HPDE6-E6E7 (cell line): Measurements from ENCODE around the gene DIPK1B.

Experiments used
- DNase-seq: peaks from one replicate; pipeline ENCODE4 v3.0.0; 2011; ENCODE audit warnings: missing footprints; ENCODE audit errors: extremely low spot score

Gene DIPK1B

DNA sequence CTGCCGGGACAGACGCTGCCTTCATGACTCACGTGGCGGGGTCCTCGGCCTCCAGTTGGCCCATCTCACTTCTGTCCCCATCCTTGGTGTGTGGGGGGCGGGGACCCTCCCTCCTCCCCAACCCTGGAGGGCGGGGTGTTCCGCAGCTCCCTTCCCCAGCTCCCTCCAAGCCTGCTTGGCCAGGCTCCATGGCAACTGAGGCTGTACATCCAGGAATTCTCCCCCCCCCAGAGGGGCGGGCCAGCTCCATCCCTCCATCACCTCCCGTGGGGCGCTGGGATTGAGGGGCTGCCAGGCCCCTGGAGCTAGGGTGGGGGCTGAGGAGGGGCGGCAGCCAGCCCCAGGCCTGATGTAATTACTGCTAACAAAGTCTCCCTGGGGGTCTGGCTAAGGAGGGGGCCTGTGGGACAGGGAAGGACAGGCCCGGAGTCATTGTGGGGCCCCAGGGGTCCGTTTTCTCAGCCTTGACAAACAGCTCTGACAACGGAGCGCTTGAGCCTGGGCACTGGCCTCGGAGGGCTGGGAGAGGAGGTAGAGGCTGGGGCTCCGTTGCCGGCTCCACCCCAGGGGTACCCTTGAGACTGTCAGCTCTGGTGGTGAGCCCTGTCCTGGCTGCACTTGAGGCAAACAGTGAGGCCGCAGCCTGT is 8.0 kb downstream of the DIPK1B start:
- DNase-seq, result no peak

DNA sequence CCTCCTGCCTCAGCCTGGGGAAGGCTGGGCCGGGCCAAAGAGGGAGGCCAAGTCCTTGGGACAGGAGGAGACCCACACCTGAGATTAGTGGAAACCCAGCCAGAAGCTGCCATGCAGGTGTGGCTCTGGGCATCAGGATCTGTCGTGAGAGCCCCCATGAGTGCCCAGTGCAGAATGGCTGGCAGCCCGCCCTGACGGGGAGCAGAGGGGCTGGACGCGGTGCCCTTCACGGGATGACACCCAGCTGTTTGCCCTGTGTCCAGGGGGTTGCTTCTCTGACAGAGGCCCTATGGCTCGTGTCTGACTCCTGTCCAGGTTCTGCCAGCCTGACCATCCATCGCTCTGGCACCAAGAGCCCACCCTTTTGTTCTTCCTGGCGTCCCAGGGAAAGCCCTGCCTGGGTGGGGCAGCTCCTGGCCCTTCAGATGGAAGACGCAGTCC is 8.5 kb downstream of the DIPK1B start:
- no peak for DNase-seq

DNA sequence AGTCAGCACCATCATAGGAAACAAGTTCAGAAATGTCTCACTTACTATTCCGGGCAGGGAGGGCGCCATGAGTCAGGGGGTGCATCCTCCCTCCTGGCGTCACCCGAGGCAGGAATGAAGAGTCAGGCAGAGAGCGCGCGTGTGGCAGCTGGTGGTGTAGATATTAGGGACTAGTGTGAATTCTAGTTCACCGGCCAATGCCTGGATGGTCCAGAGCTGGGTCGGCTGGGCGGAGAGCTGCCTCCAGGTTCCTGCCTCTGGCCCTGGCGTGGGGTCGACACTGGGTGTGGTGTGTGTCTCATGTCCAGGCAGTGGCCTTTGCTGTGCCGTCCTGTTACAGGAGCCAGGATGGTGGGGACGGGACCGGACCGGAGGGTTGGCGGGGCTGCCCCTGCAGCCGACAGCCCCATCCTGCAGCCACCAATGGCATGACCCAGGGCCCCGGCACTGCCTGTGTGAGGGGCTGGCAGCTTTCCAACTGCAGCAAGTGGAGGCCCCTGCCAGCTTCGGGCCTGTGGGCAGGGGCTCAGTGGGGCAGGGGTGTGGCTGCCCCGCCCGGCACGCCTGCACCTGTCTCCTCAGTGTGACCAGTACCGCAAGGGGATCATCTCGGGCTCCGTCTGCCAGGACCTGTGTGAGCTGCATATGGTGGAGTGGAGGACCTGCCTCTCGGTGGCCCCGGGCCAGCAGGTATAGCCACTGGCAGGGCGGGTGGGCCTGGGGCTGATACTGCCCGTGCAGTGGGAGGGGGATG is 9.1 kb downstream of the DIPK1B start:
- DNase-seq, result peak; percentile 90

DNA sequence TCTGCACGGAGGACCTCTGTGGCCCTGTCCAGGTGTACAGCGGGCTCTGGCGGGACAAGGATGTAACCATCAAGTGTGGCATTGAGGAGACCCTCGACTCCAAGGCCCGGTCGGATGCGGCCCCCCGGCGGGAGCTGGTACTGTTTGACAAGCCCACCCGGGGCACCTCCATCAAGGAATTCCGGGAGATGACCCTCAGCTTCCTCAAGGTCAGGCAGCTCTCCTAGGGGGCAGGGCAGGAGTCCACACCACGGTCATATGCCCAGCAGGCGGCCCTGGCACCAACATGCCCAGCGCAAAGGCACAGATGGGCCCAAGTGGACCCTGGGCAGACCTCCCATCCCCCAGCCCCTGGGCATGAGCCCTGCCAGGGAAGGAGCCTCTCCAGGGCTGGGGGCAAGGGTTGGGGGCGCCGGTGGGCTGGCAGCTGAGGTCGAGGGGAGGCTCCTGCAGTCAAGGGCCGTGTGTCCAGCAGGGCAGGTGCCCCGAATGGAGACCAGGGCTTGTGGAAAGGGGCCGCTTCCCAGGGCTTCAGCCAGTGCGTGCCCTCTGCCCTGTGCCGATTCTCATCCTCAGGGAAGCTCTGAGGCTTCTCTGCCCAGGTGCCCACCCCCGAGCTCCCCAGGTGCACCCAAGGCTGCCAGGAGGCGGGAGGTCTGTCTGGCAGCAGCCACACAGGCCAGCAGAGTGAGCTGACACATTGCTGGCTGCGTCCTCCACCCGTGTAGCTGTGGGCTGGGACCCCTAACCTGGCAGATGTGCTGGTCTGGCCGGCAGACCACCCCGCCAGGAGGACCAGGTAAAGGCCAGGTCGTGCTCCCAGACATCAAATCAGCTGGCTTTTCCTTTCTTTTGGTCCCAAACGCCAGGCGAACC is 10.0 kb downstream of the DIPK1B start:
- no peak for DNase-seq

DNA sequence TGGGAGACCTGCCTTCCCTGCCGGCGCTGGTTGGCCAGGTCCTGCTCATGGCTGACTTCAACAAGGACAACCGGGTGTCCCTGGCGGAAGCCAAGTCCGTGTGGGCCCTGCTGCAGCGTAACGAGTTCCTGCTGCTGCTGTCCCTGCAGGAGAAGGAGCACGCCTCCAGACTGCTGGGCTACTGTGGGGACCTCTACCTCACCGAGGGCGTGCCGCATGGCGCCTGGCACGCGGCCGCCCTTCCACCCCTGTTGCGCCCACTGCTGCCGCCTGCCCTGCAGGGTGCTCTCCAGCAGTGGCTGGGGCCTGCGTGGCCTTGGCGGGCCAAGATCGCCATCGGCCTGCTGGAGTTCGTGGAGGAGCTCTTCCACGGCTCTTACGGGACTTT is 10.6 kb downstream of the DIPK1B start:
- no peak for DNase-seq

DNA sequence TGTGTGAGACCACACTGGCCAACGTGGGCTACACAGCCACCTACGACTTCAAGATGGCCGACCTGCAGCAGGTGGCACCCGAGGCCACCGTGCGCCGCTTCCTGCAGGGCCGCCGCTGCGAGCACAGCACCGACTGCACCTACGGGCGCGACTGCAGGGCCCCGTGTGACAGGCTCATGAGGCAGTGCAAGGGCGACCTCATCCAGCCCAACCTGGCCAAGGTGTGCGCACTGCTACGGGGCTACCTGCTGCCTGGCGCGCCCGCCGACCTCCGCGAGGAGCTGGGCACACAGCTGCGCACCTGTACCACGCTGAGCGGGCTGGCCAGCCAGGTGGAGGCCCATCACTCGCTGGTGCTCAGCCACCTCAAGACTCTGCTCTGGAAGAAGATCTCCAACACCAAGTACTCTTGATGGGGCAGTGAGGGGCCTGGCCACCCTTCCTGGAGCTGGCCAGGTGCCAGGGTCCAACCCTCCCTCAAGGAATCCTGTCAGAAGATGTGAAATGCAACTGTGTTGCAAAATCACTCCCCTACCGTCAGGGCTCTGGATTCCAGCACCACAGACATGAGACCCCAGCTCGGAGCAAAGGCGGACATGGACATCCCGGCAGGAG is 11.1 kb downstream of the DIPK1B start:
- no peak for DNase-seq

DNA sequence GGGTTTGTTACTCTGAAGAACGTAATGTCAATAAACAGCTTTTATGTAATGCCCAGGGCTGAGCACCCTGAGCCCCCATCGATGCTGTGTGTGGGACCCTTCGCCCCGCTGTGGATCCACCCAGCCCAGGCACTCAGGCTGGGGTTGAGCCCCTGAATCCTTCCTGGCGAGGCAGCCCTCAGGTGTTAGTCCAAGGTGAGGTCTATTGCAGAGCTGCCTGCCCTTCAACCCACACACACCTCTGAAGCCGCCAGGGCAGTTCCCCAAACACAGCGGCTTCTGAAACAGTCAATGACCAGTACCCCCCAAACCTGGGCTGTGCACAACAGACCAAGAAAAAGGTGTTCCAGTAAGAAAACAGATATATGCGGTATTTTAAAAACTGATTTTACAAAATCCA is 11.6 kb downstream of the DIPK1B start:
- no peak for DNase-seq

DNA sequence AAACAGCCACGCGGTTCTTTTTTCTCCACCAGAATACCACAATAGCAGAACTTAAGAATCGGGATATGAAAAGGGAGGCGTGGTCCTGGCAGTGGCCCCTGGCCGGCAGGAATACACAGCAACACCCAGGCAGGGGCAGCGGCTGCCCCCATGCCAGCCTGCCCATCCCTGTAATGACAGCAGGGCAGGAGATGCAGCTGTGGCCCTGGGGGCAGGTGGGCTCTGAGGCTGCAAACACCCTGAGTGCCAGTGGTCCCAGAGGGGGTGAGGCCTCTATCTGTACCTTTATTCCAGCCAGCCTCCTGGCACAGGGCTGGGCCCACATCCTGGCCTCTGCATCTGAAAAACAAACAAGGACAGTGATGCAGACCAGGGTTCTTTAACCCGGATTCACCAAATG is 12.4 kb downstream of the DIPK1B start:
- no peak for DNase-seq

DNA sequence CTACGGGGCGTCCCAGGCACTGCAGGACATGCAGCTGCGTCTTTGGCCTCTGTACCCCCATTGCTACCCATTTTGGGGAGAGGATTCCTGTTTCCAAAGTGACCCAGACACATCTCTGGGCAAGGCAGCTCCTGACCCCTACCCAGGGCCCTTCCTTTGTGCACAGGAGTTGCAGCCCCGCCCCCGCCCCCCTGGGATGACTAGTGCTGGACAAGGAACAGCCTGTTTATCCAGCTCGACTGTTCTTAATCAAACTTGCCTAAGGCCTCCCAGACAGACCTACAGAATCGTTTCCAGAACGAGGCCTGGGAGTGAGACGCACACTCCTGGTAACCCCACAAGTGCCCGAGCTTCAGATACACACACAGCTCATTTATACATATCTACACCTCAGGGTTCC is 13.2 kb downstream of the DIPK1B start:
- peak; percentile 80 for DNase-seq

DNA sequence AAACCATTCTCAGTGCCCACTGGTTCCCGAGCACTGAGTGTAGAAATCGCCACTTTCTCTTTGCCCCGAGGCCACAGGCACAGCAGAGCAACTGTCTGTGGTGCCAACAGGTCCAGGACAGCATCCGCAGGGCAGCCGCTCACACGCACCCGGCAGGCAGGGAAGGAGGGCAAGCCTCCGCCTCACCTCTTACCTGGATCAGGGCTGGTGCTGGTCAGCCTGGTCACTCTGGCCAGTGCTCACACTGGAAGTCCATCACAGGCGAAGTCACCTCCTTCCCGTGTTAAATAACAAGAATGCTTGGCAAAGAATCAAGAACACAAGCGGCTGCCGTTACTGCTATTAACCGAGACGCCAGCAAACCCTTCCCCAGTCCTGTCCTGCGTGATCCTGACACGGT is 13.7 kb downstream of the DIPK1B start:
- no peak for DNase-seq

DNA sequence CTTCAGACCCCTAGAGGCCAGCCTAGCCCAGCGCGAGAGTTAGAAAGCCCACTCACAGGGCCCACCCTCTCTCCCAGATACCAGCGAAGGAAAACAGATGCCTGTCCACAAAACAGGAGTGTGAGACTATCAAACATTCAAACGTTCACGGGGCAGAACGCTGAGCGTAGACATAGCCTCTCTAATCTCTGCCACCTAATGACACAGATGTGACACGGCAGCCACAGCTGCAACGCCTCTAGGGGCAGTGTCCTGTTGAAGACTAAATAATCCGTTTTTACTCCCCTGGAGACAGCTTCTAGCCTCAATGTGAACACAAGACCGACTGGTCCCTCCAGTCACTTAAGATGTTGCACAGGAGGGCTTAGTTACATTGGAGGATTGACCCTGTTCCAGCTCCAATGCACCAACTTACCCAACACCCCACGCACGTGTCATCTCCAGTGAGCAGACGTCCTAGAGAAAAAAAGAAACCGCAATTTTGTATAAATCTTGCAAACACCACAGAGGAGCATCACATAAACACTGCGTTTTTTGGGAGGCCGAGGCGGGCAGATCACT is 14.3 kb downstream of the DIPK1B start:
- DNase-seq, result no peak

DNA sequence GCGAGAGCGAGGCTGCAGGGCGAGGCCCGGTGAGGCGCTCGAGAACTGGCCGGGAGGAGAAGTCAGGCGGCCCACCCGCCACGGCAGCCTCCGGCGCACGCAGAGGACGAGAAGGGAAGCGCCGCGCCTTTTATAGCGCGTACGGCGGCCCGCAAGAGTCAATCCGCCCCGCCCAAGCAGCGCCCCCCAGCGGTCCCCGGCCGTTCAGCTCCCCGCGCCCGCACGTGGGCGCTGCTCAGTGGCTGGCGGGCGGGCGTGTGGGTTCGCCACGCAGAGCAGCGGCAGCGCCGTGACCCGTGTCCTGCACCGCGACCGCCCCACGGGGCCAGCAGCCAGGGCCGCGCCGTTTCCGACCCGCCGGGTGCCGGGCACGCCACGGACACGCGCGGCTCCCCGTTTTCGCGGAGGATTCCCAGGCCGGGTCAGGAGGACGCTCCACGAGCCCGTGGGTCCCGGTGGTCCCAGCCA is 15.7 kb downstream of the DIPK1B start:
- peak; percentile 66 for DNase-seq

DNA sequence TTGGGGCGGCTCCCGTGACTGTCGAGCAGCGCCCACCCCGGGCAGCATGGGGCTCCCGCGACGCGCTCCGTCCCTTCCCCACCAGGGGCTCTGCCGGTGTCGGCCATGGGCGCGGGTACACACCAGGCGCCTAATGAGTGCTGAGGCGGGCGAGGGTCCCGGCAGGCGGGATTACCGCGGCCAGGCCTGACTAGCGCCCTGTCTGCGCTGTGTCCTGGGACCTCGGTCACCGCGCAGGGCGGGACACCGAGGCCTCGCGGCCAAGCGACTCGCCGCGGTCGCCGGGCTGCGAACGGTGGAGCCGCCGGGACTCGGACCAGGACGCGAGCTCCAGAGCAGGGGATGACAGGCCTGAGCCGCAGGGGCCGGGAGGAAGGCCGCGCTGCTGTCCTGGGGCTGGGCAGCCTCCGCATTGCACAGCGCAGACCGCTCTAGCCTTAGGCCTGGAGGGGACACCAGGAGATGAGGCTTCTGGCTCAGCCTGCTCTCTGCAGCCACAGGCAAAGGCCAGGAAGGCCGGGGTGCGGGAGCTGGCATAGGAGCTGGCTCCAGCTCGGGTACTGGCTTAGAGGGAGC is 16.3 kb downstream of the DIPK1B start:
- no peak for DNase-seq

DNA sequence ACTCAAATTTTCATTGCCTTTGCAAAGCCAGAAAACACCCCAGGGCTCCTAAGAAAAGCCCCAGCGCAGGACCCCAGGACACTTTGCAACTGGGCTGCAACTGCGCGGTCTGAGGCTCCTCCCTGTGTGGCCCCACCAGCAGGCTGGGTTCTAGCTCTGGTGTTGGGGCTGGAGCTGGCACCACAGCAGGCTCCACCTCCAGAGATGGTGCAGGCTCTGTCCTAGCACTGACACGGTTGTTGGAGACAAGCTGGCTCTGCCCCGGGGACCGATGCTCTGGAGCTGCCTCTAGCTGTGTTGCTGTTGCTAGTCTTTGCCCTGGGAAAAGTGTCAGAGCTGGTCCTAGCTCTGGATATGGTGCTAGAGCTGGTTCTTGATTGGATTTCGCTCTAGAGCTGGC is 16.8 kb downstream of the DIPK1B start:
- no peak for DNase-seq

DNA sequence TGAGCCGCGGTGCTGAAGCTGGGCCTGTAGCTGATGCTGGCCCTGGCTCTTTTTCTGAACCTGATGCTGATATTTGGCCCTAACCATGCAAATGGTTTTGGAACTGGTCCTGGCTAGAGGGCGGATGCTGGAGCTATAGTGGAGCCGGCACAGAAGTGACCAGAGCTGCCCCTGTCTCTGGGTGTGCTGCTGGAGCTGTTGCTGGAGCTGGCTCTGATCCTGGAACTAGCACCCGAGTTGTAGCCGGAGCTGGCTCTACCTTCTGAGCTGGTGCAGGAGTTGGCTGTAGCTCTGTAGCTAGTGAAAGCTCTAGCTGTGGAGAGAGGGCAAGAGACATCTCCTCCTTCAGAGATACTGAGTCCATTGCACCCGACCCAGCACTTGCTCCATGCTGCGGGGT is 17.6 kb downstream of the DIPK1B start:
- no peak for DNase-seq

DNA sequence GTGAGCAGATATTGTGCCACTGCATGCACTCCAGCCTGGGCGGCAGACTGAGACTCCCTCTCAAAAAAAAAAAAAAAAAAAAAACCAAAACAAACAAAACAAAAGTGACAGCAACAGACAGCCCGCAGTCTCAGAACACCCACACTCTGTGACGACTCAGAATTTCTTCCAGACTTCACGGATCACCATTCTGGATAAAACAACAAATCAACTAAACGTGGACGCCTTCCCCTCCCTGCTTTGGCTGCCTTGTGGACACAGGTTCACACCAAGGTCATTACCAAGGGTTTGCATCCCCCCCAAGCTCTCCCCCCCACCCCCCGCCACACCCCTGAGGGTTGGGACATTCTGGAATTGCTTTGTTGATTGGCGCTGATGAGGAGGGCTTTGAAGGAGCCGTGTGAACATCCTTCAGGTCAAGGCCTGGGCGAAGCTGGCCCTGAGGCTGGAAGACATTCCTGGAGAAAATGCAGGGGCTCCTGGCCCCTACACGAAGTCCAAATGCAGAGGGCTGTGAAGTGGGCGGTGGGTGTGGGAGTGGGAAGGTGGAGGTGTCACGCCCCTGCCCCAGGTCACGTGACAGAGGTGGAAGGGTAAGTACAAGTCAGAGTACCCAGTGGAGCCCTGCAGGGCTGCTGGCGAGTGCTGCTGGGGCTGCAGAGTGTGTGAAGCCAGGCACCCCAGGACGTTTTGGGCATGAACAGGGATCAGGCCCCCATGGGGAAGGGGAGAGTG is 20.2 kb downstream of the DIPK1B start:
- no peak for DNase-seq

DNA sequence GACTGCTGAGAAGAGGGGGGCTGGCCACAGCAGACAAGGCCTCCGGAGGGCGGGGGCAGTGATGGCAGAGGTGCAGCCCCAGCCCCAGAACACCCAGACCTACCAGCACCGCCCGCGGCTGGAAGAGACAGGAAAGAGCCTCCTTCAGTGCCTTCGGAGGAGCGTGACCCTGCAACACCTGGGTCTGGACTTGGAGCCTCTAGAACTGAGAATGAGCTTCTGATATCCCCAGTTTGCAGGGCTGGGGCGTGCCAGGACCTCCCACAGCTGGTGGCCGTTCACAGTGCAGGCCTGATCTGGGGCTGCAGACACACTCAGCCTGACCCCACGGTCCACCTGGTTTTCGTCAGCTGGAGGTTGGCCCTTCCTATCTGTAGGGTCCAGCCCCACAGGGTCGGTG is 21.2 kb downstream of the DIPK1B start:
- DNase-seq, result no peak

DNA sequence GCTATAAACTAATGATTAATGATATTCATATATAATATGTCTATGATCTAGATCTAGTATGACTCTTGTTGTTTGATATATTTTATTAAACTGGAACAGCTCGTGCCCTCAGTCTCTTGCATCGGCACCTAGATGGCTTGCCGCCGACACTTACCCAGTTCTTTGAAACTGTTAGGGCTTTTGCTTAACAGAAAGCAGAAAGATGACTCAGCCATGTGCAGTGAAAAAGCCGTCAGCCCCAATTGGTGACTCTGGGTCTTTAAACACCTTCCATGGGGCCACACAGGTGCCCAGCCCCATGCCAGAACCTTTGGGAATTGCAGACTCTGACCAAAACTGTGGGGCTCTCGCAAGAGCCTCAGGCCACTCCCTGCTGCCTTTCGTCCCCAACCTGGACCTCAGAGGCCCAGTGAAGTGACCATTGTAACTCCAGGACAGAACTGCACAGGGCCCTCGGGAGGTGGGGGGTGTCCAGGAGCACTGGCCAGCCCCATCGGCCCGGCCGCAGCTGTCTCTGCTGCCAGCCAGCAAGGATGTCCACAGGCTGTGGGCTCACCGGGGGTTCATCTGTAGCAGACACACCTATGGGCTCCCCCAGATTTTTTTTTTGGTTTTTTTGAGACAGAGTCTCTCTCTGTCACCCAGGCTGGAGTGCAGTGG is 22.6 kb downstream of the DIPK1B start:
- no peak for DNase-seq

DNA sequence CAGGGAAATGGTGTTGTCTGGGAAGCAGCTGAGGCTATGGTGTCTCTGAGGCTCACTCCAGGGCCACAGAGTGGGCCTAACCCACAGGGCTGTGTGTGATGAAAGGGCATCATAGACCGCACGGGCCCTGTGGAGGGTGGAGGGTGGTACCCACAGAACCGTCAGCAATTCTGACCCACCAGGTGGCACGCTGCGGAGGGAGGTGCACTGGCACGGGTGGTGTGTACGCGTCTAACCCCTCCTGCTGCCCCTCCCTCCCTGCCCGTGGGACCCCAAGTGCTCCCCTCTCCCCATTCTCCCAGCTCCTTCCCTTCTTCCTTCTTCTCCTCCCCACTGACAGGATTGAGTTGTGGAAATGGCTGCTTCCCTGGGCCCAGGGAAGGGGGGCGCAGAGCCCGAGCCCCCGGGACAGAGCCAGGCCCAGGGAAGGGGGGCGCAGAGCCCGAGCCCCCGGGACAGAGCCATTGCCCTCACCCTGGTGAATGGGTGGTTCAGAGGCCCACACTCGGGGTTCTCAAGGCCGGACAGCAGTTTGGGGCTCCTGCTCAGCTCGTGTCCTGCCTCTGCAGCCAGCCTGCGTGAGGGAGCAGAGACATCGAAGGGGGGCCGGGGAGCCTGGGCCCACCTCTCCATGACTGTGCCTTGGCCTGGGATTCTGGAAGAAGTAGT is 23.6 kb downstream of the DIPK1B start:
- DNase-seq, result no peak

DNA sequence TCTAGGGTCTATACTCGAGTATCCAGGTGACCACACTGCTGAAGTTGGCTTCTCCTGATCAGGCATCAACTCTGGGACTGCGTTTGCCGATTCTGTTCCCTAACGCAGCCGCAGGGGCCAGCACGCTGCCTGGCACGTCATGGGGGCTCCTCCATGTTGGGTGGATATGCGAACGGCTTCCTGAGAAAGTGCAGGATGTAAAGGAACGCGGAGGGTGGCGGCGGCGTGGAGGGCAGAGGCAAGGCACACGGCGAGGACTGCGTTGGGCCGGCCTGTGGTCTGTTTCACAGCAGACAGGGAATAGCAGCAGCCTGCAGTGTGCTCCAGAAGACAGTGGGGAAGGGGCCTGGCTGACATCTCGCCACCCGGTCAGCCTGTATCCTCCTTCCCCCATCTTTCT is 26.6 kb downstream of the DIPK1B start:
- no peak for DNase-seq
